K562 (cell line): ENCODE measurements around the gene ALG6. TPM values are rescaled to one million over a fixed set of nuclear protein-coding genes. Genes with fewer than 3 reads are reported as not detected.

Source experiments
- BMI1 ChIP-seq: fragments of 150-350 bp; IDR thresholded peaks from 2 replicates; pipeline ENCODE4 v1.6.1; 2014; ENCODE audit warnings: low read length
- CREB1 ChIP-seq, 2 experiments: sonication (generic) in 1 of 2; formaldehyde crosslinking in 1 of 2; IDR thresholded peaks; 2 replicates each; pipeline versions ENCODE4 v1.6.1 to v1.8.0; 2012 to 2022; ENCODE audit warnings: inconsistent platforms in 1 of 2, mild to moderate bottlenecking in 1 of 2, missing genetic modification reagents in 1 of 2, moderate library complexity in 1 of 2
- CTBP1 ChIP-seq: fragments of 450-650 bp; IDR thresholded peaks from 2 replicates; pipeline ENCODE4 v1.6.1; 2016; ENCODE audit warnings: borderline replicate concordance
- CTCF ChIP-seq, 3 experiments: IDR thresholded peaks in 2 of 3; conservative IDR thresholded peaks in 1 of 3; 2 replicates each; pipeline ENCODE4 v1.5.1; 2011 to 2012; ENCODE audit warnings: low read length in 3 of 3, mild to moderate bottlenecking in 3 of 3, control low read depth in 2 of 3, improper control_type of control experiment in 1 of 3, inconsistent platforms in 1 of 3, low read depth in 1 of 3, mixed read lengths in 1 of 3, moderate library complexity in 1 of 3; ENCODE audit not compliant: insufficient read depth in 2 of 3
- ELF2 ChIP-seq: fragments of 250-450 bp; sonication (Bioruptor Pico); IDR thresholded peaks from 2 replicates; pipeline ENCODE4 v1.5.0; 2021; ENCODE audit warnings: mild to moderate bottlenecking
- EZH2 ChIP-seq: IDR thresholded peaks from 2 replicates; pipeline ENCODE4 v1.6.1; 2012; ENCODE audit warnings: low read depth, mild to moderate bottlenecking, inconsistent platforms, low read length, borderline replicate concordance
- JUND ChIP-seq, 2 experiments: IDR thresholded peaks; 2 replicates in 1 of 2; 3 replicates in 1 of 2; pipeline ENCODE4 v1.6.1; 2011; ENCODE audit warnings: borderline replicate concordance in 2 of 2, low read depth in 2 of 2, low read length in 2 of 2, improper control_type of control experiment in 1 of 2, missing biosample characterization in 1 of 2, missing genetic modification characterization in 1 of 2, missing genetic modification reagents in 1 of 2
- L3MBTL2 ChIP-seq: fragments of 450-650 bp; IDR thresholded peaks from 2 replicates; pipeline ENCODE4 v1.6.1; 2016; ENCODE audit warnings: mild to moderate bottlenecking, moderate library complexity
- MAZ ChIP-seq, 2 experiments: fragments of 450-650 bp in 1 of 2; sonication (generic) in 1 of 2; formaldehyde crosslinking; IDR thresholded peaks in 1 of 2; conservative IDR thresholded peaks in 1 of 2; 2 replicates each; pipeline versions ENCODE4 v1.4.0 to v1.5.0; 2020; ENCODE audit warnings: mild to moderate bottlenecking in 1 of 2, missing genetic modification reagents in 1 of 2
- MNT ChIP-seq, 2 experiments: fragments of 450-650 bp; conservative IDR thresholded peaks; 2 replicates each; pipeline ENCODE4 v1.6.1; 2017; ENCODE audit warnings: mild to moderate bottlenecking in 2 of 2, moderate library complexity in 2 of 2
- ZBTB40 ChIP-seq, 2 experiments: fragments of 450-650 bp in 1 of 2; sonication (generic) in 1 of 2; formaldehyde crosslinking in 1 of 2; IDR thresholded peaks; 2 replicates each; pipeline versions ENCODE4 v1.7.1 to v1.9.0; 2016 to 2022; ENCODE audit warnings: inconsistent platforms in 1 of 2, mild to moderate bottlenecking in 1 of 2, missing genetic modification reagents in 1 of 2
- ZFP36 ChIP-seq: fragments of 150-350 bp; IDR thresholded peaks from 2 replicates; pipeline ENCODE4 v1.6.1; 2018; ENCODE audit warnings: low read length, low read depth; ENCODE audit not compliant: partially characterized antibody
- polyA plus RNA-seq, 8 experiments: library from polyadenylated mRNA; depleted of rRNA in 4 of 8; stranded (reverse) in 5 of 8; unstranded in 3 of 8; fragments of >200 nt; fragmentation: Nextera tagmentation in 2 of 8; fragmentation: Illumina TruSeq in 1 of 8; extraction: Ambion mirVana in 2 of 8; extraction: Trizol in 1 of 8; gene quantifications; 2 replicates each; pipeline versions ENCODE4 v1.2.1 to v1.2.3, GENCODE V29; 2011 to 2014; ENCODE audit warnings: inconsistent platforms in 1 of 8, missing spikeins in 1 of 8
- total RNA-seq, 7 experiments: library from RNA; depleted of rRNA in 6 of 7; stranded (reverse); fragments of >200 nt in 6 of 7; fragmentation: Illumina TruSeq in 2 of 7; extraction: Trizol in 2 of 7; gene quantifications; 2 replicates each; pipeline versions ENCODE4 v1.2.1 to v1.2.3, GENCODE V29; 2011 to 2021; ENCODE audit warnings: low replicate concordance in 1 of 7

The ALG6 gene
- total and polyA plus RNA-seq, 9 of the 15 experiments (the other 6 are each of a cell fraction or from before 2014, with no cell fraction given): 14.6 to 35.7 (median 23.3) TPM

- TF ChIP-seq MNT (conservative IDR thresholded peaks at IDR 0.05) (peak; percentile 21 to 44; a peak in 2 of 4 replicates), ZFP36 (peak; percentile 41), CTBP1 (peak; percentile 40; the same call in 1 of the 2 replicates), CREB1 (IDR thresholded peaks at IDR 0.05) (peak; percentile 32; the same call in 1 of the 2 replicates), CREB1 (CRISPR knock-in tag; IDR thresholded peaks at IDR 0.05) (no peak), L3MBTL2 (peak; percentile 75), EZH2 (peak; percentile 82; the same call in 1 of the 2 replicates), ZBTB40 (IDR thresholded peaks at IDR 0.05) (peak; percentile 75), ZBTB40 (CRISPR knock-in tag; IDR thresholded peaks at IDR 0.05) (peak; percentile 80; the same call in 1 of the 2 replicates), CTCF (IDR thresholded peaks at IDR 0.05 in 2 of 3, conservative IDR thresholded peaks at IDR 0.05 in 1 of 3; ENCODE audit: insufficient read depth in 2 of 3, low read depth in 1 of 3, low read length in 3 of 3) (peak; percentile 78 to 88 (median 80)), MAZ (CRISPR knock-in tag; conservative IDR thresholded peaks at IDR 0.05 in 1 of 2, IDR thresholded peaks at IDR 0.05 in 1 of 2) (0 out of 4 replicates have a peak, but pooled peaks of 1 of the 2 experiments have one; percentile 37), BMI1 (peak; percentile 48; the same call in 1 of the 2 replicates), JUND (IDR thresholded peaks at IDR 0.05; ENCODE audit: borderline replicate concordance, low read depth, low read length) (0 out of 2 replicates have a peak, but pooled peaks have one; percentile 13), JUND (tag; IDR thresholded peaks at IDR 0.05; ENCODE audit: borderline replicate concordance, low read depth, low read length) (no peak), ELF2 (no peak)
Measured at GRCh38 chr1:63327417-63328054, 39.9 kb upstream of the ALG6 start (continued).
